HepG2 (cell line): ENCODE results near the gene B3GNT9. TPM values are rescaled to one million over a fixed set of nuclear protein-coding genes. Genes with fewer than 3 reads are reported as not detected.

ENCODE experiments used
- ETV5 ChIP-seq: IDR thresholded peaks from 2 replicates; pipeline ENCODE4 v1.6.1; 2018; ENCODE audit warnings: missing biosample characterization, missing genetic modification reagents, inconsistent platforms, borderline replicate concordance
- MXD4 ChIP-seq: IDR thresholded peaks from 2 replicates; pipeline ENCODE4 v1.6.1; 2016; ENCODE audit warnings: mild to moderate bottlenecking, missing biosample characterization, missing genetic modification reagents
- NFIB ChIP-seq: sonication (generic); formaldehyde crosslinking; IDR thresholded peaks from 2 replicates; pipeline ENCODE4 v1.9.0; 2021; ENCODE audit warnings: missing genetic modification reagents, mild to moderate bottlenecking, borderline replicate concordance
- NFYB ChIP-seq: sonication (generic); formaldehyde crosslinking; IDR thresholded peaks from 2 replicates; pipeline ENCODE4 v1.4.0; 2020; ENCODE audit warnings: missing genetic modification reagents
- PCBP1 ChIP-seq: fragments of 200-400 bp; formaldehyde crosslinking; IDR thresholded peaks from 2 replicates; pipeline ENCODE4 v1.6.1; 2017; ENCODE audit warnings: mild to moderate bottlenecking, low read depth, low read length, borderline replicate concordance
- PTBP1 ChIP-seq: fragments of 200-400 bp; formaldehyde crosslinking; IDR thresholded peaks from 2 replicates; pipeline ENCODE4 v1.6.1; 2018; ENCODE audit warnings: low read length, low read depth; ENCODE audit not compliant: poor library complexity, severe bottlenecking
- RFX1 ChIP-seq: fragments of 450-650 bp; IDR thresholded peaks from 2 replicates; pipeline ENCODE4 v1.6.1; 2017
- RXRA ChIP-seq: sonication (generic); formaldehyde crosslinking; IDR thresholded peaks from 2 replicates; pipeline ENCODE4 v1.5.1; 2020; ENCODE audit warnings: missing genetic modification reagents
- SNRNP70 ChIP-seq: fragments of 200-400 bp; formaldehyde crosslinking; IDR thresholded peaks from 2 replicates; pipeline ENCODE4 v1.6.1; 2017; ENCODE audit warnings: mild to moderate bottlenecking, low read depth, low read length, moderate library complexity
- TCF12 ChIP-seq, 2 experiments: fragments of 450-650 bp in 1 of 2; sonication (generic) in 1 of 2; formaldehyde crosslinking in 1 of 2; IDR thresholded peaks; 2 replicates each; pipeline versions ENCODE4 v1.6.1 to v1.8.0; 2017 to 2022; ENCODE audit warnings: antibody characterized with exemption in 1 of 2, mild to moderate bottlenecking in 1 of 2, missing genetic modification reagents in 1 of 2, moderate library complexity in 1 of 2
- ZFP36L1 ChIP-seq: sonication (generic); formaldehyde crosslinking; IDR thresholded peaks from 2 replicates; pipeline ENCODE4 v1.8.0; 2022; ENCODE audit warnings: mild to moderate bottlenecking, missing genetic modification reagents, moderate library complexity
- ZNF207 ChIP-seq: fragments of 450-650 bp; IDR thresholded peaks from 2 replicates; pipeline ENCODE4 v1.6.1; 2016; ENCODE audit warnings: antibody characterized with exemption, borderline replicate concordance
- ZNF367 ChIP-seq: sonication (generic); formaldehyde crosslinking; IDR thresholded peaks from 2 replicates; pipeline ENCODE4 v1.4.0; 2020; ENCODE audit warnings: missing genetic modification reagents, borderline replicate concordance
- ZNF441 ChIP-seq: sonication (generic); formaldehyde crosslinking; IDR thresholded peaks from 2 replicates; pipeline ENCODE4 v1.7.0; 2021; ENCODE audit warnings: missing genetic modification reagents, borderline replicate concordance
- ZNF619 ChIP-seq: sonication (generic); formaldehyde crosslinking; IDR thresholded peaks from 2 replicates; pipeline ENCODE4 v1.4.0; 2020; ENCODE audit warnings: mild to moderate bottlenecking, missing genetic modification reagents
- polyA plus RNA-seq, 8 experiments: library from polyadenylated mRNA; depleted of rRNA in 3 of 8; stranded (reverse) in 7 of 8; unstranded in 1 of 8; fragments of >200 nt; fragmentation: Illumina TruSeq in 4 of 8; extraction: Trizol in 4 of 8; gene quantifications; 2 replicates each; pipeline versions ENCODE4 v1.2.1 to v1.2.3, GENCODE V29; 2011 to 2016; ENCODE audit warnings: low read depth in 4 of 8, missing spikeins in 1 of 8, mixed read lengths in 1 of 8; ENCODE audit not compliant: insufficient read depth in 1 of 8
- total RNA-seq, 5 experiments: library from RNA; depleted of rRNA; stranded (reverse); fragments of >200 nt; fragmentation: Illumina TruSeq; extraction: Trizol; gene quantifications; 2 replicates each; pipeline ENCODE4 v1.2.3, GENCODE V29; 2016; ENCODE audit warnings: low read depth in 1 of 5
- TF ChIP-seq, protein P1 (sequence below): fragments of 450-650 bp; IDR thresholded peaks from 2 replicates; pipeline ENCODE4 v1.6.1; 2017; ENCODE audit warnings: mild to moderate bottlenecking
- TF ChIP-seq, protein P2 (sequence below): sonication (generic); formaldehyde crosslinking; IDR thresholded peaks from 2 replicates; pipeline ENCODE4 v1.5.1; 2020; ENCODE audit warnings: missing genetic modification reagents, mild to moderate bottlenecking, borderline replicate concordance
- TF ChIP-seq, protein P3 (sequence below): sonication (generic); formaldehyde crosslinking; IDR thresholded peaks from 2 replicates; pipeline ENCODE4 v1.4.0; 2020; ENCODE audit warnings: missing genetic modification reagents, borderline replicate concordance
- TF ChIP-seq, protein P4 (sequence below): sonication (generic); formaldehyde crosslinking; IDR thresholded peaks from 2 replicates; pipeline ENCODE4 v1.4.0; 2020; ENCODE audit warnings: missing genetic modification reagents
- TF ChIP-seq, protein P5 (sequence below): IDR thresholded peaks from 2 replicates; pipeline ENCODE4 v1.6.1; 2018; ENCODE audit warnings: missing genetic modification reagents

B3GNT9 gene
- total and polyA plus RNA-seq, 2 of the 13 experiments (the other 11 are each of a cell fraction or from before 2014, with no cell fraction given) = 1.5 to 3.1 TPM

DNA sequence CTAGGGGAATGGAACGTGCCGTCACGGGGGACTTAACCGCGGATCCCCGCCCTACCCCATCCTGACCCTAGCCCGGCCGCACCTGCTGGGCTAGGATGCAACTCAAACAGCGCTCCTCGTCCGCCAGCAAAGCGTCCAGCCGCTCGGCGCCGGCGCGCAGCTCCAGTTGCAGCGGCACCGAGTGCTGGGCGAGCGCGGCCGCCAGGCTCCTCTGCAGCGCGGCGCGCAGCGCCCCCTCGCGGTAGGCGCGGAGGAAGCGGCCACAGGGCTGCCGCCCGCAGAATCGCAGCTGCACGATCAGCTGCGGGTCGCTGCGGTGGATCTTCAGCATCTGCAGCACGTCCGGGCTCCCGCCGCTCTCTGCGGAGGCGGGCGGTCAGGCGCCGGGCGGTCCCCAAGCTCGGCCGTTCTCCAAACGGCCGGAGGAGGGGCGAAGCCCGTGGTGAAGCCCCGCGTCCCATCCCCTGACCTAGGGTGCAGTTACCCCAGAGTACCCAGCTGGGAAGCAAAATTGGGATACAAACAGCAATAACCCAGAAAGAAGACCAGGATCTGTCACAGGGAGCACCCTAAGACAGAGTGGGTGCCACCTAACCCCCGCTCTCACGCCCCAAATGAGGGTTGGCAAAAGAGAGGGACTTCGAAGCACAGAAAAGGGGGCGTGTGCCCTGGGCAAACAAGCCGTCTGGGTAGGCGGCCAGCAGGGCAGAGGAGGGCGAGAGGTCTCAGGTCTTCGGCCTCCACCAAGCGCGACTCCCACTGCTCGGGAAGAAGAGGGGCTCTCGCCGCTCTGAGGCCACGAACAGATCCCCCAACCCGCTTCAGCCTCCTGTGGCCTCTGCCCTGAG is 4.7 kb upstream of the B3GNT9 start (continued):
- TF ChIP-seq, protein P1, sequence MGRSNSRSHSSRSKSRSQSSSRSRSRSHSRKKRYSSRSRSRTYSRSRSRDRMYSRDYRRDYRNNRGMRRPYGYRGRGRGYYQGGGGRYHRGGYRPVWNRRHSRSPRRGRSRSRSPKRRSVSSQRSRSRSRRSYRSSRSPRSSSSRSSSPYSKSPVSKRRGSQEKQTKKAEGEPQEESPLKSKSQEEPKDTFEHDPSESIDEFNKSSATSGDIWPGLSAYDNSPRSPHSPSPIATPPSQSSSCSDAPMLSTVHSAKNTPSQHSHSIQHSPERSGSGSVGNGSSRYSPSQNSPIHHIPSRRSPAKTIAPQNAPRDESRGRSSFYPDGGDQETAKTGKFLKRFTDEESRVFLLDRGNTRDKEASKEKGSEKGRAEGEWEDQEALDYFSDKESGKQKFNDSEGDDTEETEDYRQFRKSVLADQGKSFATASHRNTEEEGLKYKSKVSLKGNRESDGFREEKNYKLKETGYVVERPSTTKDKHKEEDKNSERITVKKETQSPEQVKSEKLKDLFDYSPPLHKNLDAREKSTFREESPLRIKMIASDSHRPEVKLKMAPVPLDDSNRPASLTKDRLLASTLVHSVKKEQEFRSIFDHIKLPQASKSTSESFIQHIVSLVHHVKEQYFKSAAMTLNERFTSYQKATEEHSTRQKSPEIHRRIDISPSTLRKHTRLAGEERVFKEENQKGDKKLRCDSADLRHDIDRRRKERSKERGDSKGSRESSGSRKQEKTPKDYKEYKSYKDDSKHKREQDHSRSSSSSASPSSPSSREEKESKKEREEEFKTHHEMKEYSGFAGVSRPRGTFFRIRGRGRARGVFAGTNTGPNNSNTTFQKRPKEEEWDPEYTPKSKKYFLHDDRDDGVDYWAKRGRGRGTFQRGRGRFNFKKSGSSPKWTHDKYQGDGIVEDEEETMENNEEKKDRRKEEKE = no peak
- TF ChIP-seq PCBP1 = no peak
- TF ChIP-seq NFYB (CRISPR knock-in tag) = no peak
- TF ChIP-seq, protein P2, sequence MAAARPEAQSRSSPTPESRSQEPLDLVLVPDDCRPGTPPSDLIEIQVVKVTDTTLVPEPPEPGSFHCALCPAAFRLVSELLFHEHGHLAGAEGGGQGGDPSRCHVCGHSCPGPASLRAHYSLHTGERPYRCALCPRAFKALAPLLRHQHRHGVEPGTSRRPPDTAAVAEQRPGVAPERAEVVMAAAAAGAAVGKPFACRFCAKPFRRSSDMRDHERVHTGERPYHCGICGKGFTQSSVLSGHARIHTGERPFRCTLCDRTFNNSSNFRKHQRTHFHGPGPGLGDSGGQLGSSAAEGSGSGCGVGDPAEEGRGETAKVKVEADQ (CRISPR knock-in tag) = no peak
- TF ChIP-seq RXRA (CRISPR knock-in tag) = no peak
- TF ChIP-seq PTBP1 = no peak
- no peak for TF ChIP-seq ZFP36L1
- TF ChIP-seq, protein P3, sequence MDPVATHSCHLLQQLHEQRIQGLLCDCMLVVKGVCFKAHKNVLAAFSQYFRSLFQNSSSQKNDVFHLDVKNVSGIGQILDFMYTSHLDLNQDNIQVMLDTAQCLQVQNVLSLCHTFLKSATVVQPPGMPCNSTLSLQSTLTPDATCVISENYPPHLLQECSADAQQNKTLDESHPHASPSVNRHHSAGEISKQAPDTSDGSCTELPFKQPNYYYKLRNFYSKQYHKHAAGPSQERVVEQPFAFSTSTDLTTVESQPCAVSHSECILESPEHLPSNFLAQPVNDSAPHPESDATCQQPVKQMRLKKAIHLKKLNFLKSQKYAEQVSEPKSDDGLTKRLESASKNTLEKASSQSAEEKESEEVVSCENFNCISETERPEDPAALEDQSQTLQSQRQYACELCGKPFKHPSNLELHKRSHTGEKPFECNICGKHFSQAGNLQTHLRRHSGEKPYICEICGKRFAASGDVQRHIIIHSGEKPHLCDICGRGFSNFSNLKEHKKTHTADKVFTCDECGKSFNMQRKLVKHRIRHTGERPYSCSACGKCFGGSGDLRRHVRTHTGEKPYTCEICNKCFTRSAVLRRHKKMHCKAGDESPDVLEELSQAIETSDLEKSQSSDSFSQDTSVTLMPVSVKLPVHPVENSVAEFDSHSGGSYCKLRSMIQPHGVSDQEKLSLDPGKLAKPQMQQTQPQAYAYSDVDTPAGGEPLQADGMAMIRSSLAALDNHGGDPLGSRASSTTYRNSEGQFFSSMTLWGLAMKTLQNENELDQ (CRISPR knock-in tag) = no peak
- no peak for TF ChIP-seq ZNF367
- no peak for TF ChIP-seq NFIB
- TF ChIP-seq MXD4 = peak; percentile 67; the same call in 1 of the 2 replicates
- no peak for TF ChIP-seq RFX1
- TF ChIP-seq, protein P4, sequence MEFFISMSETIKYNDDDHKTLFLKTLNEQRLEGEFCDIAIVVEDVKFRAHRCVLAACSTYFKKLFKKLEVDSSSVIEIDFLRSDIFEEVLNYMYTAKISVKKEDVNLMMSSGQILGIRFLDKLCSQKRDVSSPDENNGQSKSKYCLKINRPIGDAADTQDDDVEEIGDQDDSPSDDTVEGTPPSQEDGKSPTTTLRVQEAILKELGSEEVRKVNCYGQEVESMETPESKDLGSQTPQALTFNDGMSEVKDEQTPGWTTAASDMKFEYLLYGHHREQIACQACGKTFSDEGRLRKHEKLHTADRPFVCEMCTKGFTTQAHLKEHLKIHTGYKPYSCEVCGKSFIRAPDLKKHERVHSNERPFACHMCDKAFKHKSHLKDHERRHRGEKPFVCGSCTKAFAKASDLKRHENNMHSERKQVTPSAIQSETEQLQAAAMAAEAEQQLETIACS = peak; percentile 72; the same call in 1 of the 2 replicates
- TF ChIP-seq ZNF619 (CRISPR knock-in tag) = 0 out of 2 replicates have a peak, but pooled peaks have one; percentile 78
- no peak for TF ChIP-seq SNRNP70
- TF ChIP-seq, protein P5, sequence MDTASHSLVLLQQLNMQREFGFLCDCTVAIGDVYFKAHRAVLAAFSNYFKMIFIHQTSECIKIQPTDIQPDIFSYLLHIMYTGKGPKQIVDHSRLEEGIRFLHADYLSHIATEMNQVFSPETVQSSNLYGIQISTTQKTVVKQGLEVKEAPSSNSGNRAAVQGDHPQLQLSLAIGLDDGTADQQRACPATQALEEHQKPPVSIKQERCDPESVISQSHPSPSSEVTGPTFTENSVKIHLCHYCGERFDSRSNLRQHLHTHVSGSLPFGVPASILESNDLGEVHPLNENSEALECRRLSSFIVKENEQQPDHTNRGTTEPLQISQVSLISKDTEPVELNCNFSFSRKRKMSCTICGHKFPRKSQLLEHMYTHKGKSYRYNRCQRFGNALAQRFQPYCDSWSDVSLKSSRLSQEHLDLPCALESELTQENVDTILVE (CRISPR knock-in tag) = no peak; the same call in 1 of the 2 replicates
- TF ChIP-seq ETV5 (CRISPR knock-in tag) = peak; percentile 30; the same call in 1 of the 2 replicates
- TF ChIP-seq ZNF441 (CRISPR knock-in tag) = peak; percentile 72
- TF ChIP-seq ZNF207 = no peak
- no peak for TF ChIP-seq TCF12 (IDR thresholded peaks at IDR 0.05)
- 0 out of 2 replicates have a peak, but pooled peaks have one; percentile 81 for TF ChIP-seq TCF12 (CRISPR knock-in tag; IDR thresholded peaks at IDR 0.05)
